H1 (cell line): ENCODE results near the gene MPPED1. TPM values are rescaled to one million over a fixed set of nuclear protein-coding genes. Genes with fewer than 3 reads are reported as not detected.

Experiments
- E2F6 ChIP-seq: IDR thresholded peaks from 2 replicates; pipeline ENCODE4 v1.6.1; 2012; ENCODE audit warnings: inconsistent platforms
- TEAD4 ChIP-seq: IDR thresholded peaks from 2 replicates; pipeline ENCODE4 v1.6.1; 2012; ENCODE audit warnings: low read depth, low read length, inconsistent platforms, mixed read lengths
- USF2 ChIP-seq: IDR thresholded peaks from 2 replicates; pipeline ENCODE4 v1.6.1; 2011; ENCODE audit warnings: low read length, improper control_type of control experiment
- polyA plus RNA-seq, 7 experiments: library from polyadenylated mRNA; depleted of rRNA in 3 of 7; stranded (reverse) in 5 of 7; unstranded in 2 of 7; fragments of >200 nt in 5 of 7; fragments of 200-250 nt in 2 of 7; gene quantifications; 1 replicate in 5 of 7; 2 replicates in 1 of 7; 4 replicates in 1 of 7; pipeline versions ENCODE4 v1.2.1 to v1.2.3, GENCODE V29; 2011 to 2013; ENCODE audit warnings: missing spikeins in 2 of 7, mixed read lengths in 2 of 7
- total RNA-seq: library from RNA; stranded (reverse); fragmentation: NEBNext Ultra II Directional; extraction: Animal tissue kit (Norgen Biotek cat#: 25700); gene quantifications from 2 replicates; pipeline ENCODE4 v1.2.1, GENCODE V29; 2021

The MPPED1 gene
- total and polyA plus RNA-seq, 2 of the 8 experiments (the other 6 are each of a cell fraction or from before 2014, with no cell fraction given): 0.29 to 0.37 TPM

GRCh38 chr22:43483266-43483665, 71.5 kb downstream of the MPPED1 start (continued):
- TF ChIP-seq TEAD4: no peak
- TF ChIP-seq USF2: no peak
- no peak for TF ChIP-seq E2F6
- TF ChIP-seq, all 59 proteins: peak for 0
